GM19351 (cell line): ENCODE measurements around the gene SMIM9.

ENCODE experiments used
- ATAC-seq: cut with Tn5 transposase; IDR thresholded peaks from one replicate; pipeline ENCODE4 v1.9.1; 2021; ENCODE audit warnings: mild to moderate bottlenecking, moderate library complexity; ENCODE audit not compliant: unreplicated experiment

SMIM9 gene

DNA sequence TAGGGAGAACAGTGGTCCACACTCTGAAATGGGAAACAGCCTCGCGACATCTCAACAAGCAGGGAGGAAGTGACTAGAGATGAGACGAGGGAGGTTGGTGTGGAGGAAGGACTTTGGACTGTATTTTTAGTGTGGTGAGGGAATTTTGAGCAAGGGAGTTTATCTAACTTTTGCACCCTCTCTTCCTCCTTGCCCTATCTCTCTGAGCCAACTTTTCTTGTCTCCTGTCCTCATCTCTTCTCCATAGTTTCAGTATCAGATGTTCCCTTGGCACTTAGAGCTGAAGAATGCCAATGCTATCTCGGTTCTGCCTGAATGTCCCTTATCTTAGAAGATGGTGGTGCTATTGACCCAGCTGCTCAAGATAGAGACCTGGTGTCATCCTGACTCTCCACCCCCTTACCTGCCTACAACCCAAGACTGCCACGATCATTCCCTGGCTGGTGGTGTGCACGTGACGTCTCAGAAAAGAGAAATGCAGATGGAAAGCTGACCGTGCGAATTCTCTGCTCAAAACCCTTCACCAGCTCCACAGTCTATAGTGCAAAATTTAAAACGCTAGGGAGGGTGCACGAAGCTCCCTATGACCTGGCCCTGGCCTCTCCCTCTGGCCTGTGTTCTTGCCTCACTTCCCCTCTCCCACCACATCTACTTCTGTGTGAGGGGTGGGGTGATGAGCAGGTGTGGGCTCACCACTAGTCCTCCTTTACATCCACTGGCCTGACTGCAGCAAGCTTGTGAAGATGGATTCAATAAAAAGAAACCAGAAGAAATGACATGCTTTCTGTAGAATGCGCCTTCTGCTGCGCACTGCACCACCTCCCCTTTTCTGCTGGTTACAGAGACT, 50.1 kb downstream of the SMIM9 start:
- no peak for ATAC-seq

DNA sequence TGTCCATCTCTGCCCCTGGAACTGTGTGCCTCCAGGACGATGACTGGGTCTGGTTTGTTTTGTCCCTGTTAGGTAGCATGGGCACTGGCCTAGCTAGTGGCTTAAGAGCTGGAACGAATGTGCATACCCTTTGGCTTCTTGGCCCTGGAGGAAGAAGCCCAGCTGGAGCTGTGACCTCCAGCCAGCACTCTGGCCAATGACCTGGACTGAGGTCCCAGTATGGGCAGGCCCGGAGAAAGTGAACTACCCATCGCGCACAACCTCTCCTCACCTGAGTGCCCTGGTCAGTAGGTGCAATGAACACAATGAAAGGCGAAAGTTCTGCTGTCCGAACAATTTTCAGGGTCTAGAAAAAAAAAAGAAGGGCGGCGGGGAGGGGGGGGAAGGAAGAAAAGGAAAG, 53.5 kb downstream of the SMIM9 start:
- ATAC-seq: no peak

DNA sequence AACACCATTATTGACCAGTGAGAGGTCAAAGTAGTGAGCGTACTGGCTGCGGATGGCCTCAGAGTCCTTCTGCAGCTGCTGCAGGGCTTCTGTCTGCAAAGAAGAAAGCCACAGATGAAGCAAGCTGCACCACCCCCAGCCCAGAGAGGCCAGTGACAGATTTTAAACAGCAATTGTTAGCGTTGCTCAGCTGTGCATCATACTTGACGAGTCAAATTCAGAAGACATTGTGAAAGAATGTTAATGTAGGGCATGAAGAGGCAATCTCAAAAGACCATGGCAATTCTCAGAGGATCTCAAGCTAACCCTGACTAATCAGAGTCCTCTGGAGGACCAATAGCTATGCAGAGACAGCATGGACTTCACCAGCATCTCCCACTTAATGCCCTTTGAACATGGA, 55.2 kb downstream of the SMIM9 start:
- ATAC-seq: no peak

DNA sequence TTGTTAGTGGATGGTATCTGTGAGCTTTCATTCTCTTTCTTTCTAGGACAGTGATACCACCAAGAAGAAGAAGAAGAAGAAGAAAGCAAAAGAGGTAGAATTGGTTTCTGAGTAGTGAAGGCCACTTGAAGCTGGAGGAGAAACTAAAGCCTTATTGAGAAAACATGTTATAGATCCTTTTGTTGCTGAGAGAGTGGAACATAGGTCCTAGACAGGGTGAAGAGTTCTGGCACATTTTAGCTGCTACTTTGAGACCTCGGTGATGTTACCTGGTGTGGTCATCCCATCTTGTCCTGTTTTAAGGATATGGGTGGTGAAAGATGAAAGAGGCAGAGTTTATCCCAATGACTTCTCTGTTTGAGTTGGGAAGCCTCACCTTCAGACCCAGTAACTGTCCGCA, 57.7 kb downstream of the SMIM9 start:
- no peak for ATAC-seq

DNA sequence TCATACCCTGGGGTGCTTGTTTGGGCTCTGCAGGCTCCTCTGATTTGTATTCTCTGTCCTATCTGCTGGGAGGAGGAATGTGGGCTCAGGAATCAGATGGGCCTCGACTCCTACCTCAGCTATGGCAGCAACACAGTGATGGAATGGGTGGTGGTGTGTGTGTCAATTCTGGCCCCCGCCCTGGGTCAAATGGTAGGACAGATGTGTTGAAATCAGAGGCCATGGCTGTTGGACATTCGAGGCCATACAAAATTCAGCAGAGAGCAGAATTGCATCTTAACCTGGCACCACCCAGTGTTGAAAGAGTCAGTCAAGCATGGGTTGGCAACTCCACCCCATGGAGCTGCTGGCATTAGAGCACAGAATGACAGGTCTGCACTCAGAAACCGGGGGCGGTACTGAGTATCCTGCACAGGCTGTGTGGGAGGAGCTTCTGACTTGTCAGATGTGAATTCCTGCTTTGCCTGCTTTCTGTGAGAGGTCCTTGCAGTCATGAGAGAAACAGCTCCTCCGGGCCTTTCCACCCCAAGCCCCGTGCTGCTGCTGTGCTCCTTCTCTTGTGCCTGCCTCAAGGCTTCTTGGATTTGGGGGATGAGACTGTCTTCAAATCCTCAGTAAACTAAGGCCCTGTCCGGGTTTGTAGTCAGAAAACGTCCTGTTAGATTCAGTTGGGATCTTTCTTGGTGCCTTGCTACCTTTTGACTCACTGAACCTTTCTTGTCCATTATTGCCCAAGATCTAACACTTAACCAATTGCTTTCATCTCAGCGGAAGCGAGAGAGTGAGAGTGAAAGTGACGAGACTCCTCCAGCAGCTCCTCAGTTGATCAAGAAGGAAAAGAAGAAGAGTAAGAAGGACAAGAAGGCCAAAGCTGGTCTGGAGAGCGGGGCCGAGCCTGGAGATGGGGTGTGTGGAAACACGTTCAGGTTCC, 58.8 kb downstream of the SMIM9 start:
- no peak for ATAC-seq

DNA sequence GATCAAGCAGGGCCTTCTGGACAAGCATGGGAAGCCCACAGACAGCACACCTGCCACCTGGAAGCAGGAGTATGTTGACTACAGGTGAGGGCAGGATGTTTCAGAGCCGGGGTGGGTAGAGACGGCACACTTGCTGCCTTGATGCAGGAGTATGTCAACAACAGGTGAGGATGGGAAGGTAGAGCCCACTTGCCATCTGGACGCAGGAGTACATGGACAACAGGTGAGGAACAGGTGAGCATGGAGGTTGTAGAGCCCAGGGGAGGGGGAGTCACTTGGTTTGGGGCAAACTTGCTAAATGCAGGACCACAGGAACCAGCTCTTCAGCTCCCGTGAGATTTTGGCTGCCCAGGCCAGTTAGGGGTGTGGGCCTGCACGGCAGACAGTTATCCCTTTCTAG, 59.8 kb downstream of the SMIM9 start:
- ATAC-seq: no peak
